SU-DHL-6 (cell line): ENCODE results near the gene MAPK11.

ENCODE experiments used
- H2AFZ ChIP-seq: fragments of 200-600 bp; sonication (generic); 2 replicates; pipeline ENCODE4 v1.6.1; 2014; ENCODE audit warnings: low read depth, mild to moderate bottlenecking, moderate library complexity, mixed read lengths, antibody characterized with exemption, low read length; ENCODE audit not compliant: severe bottlenecking
- H3F3A ChIP-seq: fragments of 200-600 bp; shearing (Covaris generic); 2 replicates; pipeline ENCODE4 v1.6.0; 2016; ENCODE audit warnings: antibody characterized with exemption, mild to moderate bottlenecking; ENCODE audit not compliant: insufficient read depth
- H3K27ac ChIP-seq: fragments of 200-600 bp; sonication (generic); 2 replicates; pipeline ENCODE4 v1.5.1; 2016; ENCODE audit warnings: low read depth, mild to moderate bottlenecking, low read length, moderate library complexity, mixed read lengths
- H3K27me3 ChIP-seq: fragments of 200-600 bp; sonication (generic), shearing (Covaris generic); 2 replicates; pipeline ENCODE4 v1.6.0; 2014; ENCODE audit warnings: mild to moderate bottlenecking, low read length
- H3K36me3 ChIP-seq: fragments of 200-600 bp; sonication (generic); 2 replicates; pipeline ENCODE4 v1.6.1; 2014; ENCODE audit warnings: mild to moderate bottlenecking, low read length, mixed read lengths
- H3K4me2 ChIP-seq: fragments of 300-600, 200-600 bp; shearing (Covaris generic), sonication (generic); 2 replicates; pipeline ENCODE4 v1.6.0; 2014; ENCODE audit warnings: low read length, low read depth, mild to moderate bottlenecking; ENCODE audit not compliant: poor library complexity, severe bottlenecking
- H3K4me3 ChIP-seq: fragments of 200-600 bp; sonication (generic); 2 replicates; pipeline ENCODE4 v1.5.1; 2014; ENCODE audit warnings: antibody characterized with exemption, low read length, mild to moderate bottlenecking, mixed read lengths; ENCODE audit not compliant: insufficient read depth, poor library complexity, severe bottlenecking
- H3K79me2 ChIP-seq: fragments of 200-600 bp; sonication (generic); 2 replicates; pipeline ENCODE4 v1.6.1; 2014; ENCODE audit warnings: mild to moderate bottlenecking, low read length, moderate library complexity; ENCODE audit not compliant: insufficient read depth
- H3K9ac ChIP-seq: fragments of 200-600 bp; sonication (generic); 2 replicates; pipeline ENCODE4 v1.7.0; 2014; ENCODE audit warnings: mild to moderate bottlenecking, low read length
- H3K9me2 ChIP-seq: fragments of 200-600 bp; sonication (generic); replicated peaks from 2 replicates; pipeline ENCODE4 v1.6.1; 2014; ENCODE audit warnings: low read length; ENCODE audit not compliant: insufficient read depth
- H3K9me3 ChIP-seq: fragments of 200-600 bp; sonication (generic); 2 replicates; pipeline ENCODE4 v1.6.1; 2014; ENCODE audit warnings: low read length, mixed read lengths; ENCODE audit not compliant: insufficient read depth
- H4K20me1 ChIP-seq: fragments of 200-600 bp; sonication (generic); 2 replicates; pipeline ENCODE4 v1.6.1; 2014; ENCODE audit warnings: low read depth, mild to moderate bottlenecking, antibody characterized with exemption, low read length, moderate library complexity, mixed read lengths
- EZH2phosphoT487 ChIP-seq: fragments of 200-600 bp; sonication (generic), shearing (Covaris generic); conservative IDR thresholded peaks from 2 replicates; pipeline ENCODE4 v1.6.1; 2018; ENCODE audit warnings: mild to moderate bottlenecking, antibody characterized with exemption, low read length, moderate library complexity, mixed read lengths
- TF ChIP-seq, protein P1 (sequence below): fragments of 200-600 bp; sonication (generic); IDR thresholded peaks from one replicate; pipeline ENCODE4 v1.5.1; 2017; ENCODE audit warnings: antibody characterized with exemption, mild to moderate bottlenecking, low read length, moderate library complexity; ENCODE audit not compliant: insufficient read depth, poor library complexity, severe bottlenecking

The MAPK11 gene

GRCh38 chr22:50262460-50262911 is 7.7 kb downstream of the MAPK11 start:
- Histone ChIP-seq H2AFZ (no peak overlapping the region), H3K27ac (no peak overlapping the region), H3F3A (no peaks in the 10 kb centered on the region), H3K27me3 (no peaks in the 10 kb centered on the region), H3K9ac (no peak overlapping the region), H4K20me1 (no peaks in the 10 kb centered on the region), H3K4me2 (no peak overlapping the region), H3K9me3 (no peaks in the 10 kb centered on the region), H3K9me2 (no peaks in the 10 kb centered on the region), H3K36me3 (no peaks in the 10 kb centered on the region), H3K79me2 (no peaks in the 10 kb centered on the region), H3K4me3 (no peak overlapping the region)
- TF ChIP-seq, protein P1, sequence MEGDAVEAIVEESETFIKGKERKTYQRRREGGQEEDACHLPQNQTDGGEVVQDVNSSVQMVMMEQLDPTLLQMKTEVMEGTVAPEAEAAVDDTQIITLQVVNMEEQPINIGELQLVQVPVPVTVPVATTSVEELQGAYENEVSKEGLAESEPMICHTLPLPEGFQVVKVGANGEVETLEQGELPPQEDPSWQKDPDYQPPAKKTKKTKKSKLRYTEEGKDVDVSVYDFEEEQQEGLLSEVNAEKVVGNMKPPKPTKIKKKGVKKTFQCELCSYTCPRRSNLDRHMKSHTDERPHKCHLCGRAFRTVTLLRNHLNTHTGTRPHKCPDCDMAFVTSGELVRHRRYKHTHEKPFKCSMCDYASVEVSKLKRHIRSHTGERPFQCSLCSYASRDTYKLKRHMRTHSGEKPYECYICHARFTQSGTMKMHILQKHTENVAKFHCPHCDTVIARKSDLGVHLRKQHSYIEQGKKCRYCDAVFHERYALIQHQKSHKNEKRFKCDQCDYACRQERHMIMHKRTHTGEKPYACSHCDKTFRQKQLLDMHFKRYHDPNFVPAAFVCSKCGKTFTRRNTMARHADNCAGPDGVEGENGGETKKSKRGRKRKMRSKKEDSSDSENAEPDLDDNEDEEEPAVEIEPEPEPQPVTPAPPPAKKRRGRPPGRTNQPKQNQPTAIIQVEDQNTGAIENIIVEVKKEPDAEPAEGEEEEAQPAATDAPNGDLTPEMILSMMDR: no peak
- TF ChIP-seq EZH2phosphoT487: no peak

- Histone ChIP-seq H3K9me3 (no peaks in the 10 kb centered on the region), H2AFZ (peak within 1 kb of the TSS; percentile 20), H3K4me3 (peak within 1 kb of the TSS; percentile 64), H3K36me3 (no peaks in the 10 kb centered on the region), H3K9me2 (no peaks in the 10 kb centered on the region), H3K4me2 (peak within 1 kb of the TSS; percentile 56), H3K79me2 (no peaks in the 10 kb centered on the region), H3K9ac (peak within 1 kb of the TSS; percentile 72), H4K20me1 (no peaks in the 10 kb centered on the region), H3K27me3 (no peaks in the 10 kb centered on the region), H3K27ac (peak within 1 kb of the TSS; percentile 1), H3F3A (no peaks in the 10 kb centered on the region)
- TF ChIP-seq EZH2phosphoT487: no peak
- TF ChIP-seq, protein P1: no peak
Measured at GRCh38 chr22:50261615-50262459, 8.3 kb downstream of the MAPK11 start, which contains the start of gene MAPK12. Gene MAPK12 (minus strand): TSS chr22:50261683. CDS start chr22:50261509, 174 bp downstream.

DNA sequence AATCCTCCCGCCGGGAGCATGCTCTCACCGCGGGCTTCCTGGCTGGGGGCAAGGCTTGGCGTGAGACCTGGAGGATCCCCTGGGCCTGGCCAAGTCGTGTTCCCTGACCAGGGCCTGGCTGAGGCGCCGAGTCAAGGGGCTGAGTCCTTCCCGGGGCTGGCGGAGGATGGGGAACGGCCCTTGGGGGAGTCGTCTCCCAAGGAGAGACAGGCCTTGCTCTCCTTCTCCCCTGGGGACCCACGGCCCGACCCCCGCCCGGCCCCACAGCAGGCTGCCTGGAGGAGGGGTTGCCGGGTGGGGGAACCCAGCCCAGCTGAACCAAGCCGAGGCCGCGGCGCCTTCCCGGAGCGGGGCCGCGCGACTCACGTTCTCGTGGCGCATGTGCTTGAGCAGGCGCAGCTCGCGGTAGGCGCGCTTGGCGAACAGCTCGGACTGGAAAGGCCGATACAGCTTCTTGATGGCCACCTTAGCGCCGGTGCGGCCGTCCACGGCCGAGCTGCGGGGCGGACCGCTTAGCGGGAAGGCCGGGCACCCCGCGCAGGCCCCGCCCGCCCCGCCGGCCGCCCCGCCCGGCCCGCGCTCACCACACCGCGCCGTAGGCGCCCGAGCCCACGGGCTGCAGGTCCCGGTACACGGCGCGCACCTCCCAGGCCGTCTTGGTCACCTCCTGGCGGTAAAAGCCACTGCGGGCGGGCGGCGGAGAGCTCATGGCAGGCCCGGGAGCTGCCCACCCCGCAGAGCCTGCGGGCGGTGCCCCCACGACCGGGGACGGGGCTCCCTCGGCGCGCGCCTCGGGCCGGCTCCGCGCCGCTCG is 9.2 kb downstream of the MAPK11 start:
- Histone ChIP-seq H3F3A (no peaks in the 10 kb centered on the region), H3K9me3 (no peaks in the 10 kb centered on the region), H3K36me3 (no peaks in the 10 kb centered on the region), H3K27me3 (no peaks in the 10 kb centered on the region), H3K4me3 (peak overlapping the region; percentile 64), H2AFZ (no peak overlapping the region), H4K20me1 (no peaks in the 10 kb centered on the region), H3K9me2 (no peaks in the 10 kb centered on the region), H3K9ac (peak overlapping the region; percentile 72), H3K79me2 (no peaks in the 10 kb centered on the region), H3K4me2 (peak overlapping the region; percentile 56), H3K27ac (peak overlapping the region; percentile 1)
- TF ChIP-seq EZH2phosphoT487: no peak
- TF ChIP-seq, protein P1: no peak
